HepG2 (cell line): ENCODE data around the gene FOXN3. TPM values are rescaled to one million over a fixed set of nuclear protein-coding genes. Genes with fewer than 3 reads are reported as not detected.

ENCODE experiments used
- AKAP8 ChIP-seq: sonication (generic); formaldehyde crosslinking; IDR thresholded peaks from 2 replicates; pipeline ENCODE4 v1.5.1; 2020; ENCODE audit warnings: mild to moderate bottlenecking, missing genetic modification reagents
- ASH2L ChIP-seq: fragments of 300-600, 200-600 bp; sonication (generic); IDR thresholded peaks from 2 replicates; pipeline ENCODE4 v1.7.0; 2017; ENCODE audit warnings: low read depth, mild to moderate bottlenecking, moderate library complexity, mixed read lengths, low read length; ENCODE audit not compliant: insufficient read length
- BATF2 ChIP-seq: sonication (generic); formaldehyde crosslinking; IDR thresholded peaks from 2 replicates; pipeline ENCODE4 v1.8.0; 2022; ENCODE audit warnings: mild to moderate bottlenecking, missing genetic modification reagents, moderate library complexity
- BCL6 ChIP-seq: IDR thresholded peaks from 2 replicates; pipeline ENCODE4 v1.6.1; 2016; ENCODE audit warnings: missing genetic modification reagents, missing compliant biosample characterization
- CCDC6 ChIP-seq: sonication (generic); formaldehyde crosslinking; IDR thresholded peaks from 2 replicates; pipeline ENCODE4 v1.8.1; 2022; ENCODE audit warnings: mild to moderate bottlenecking, missing genetic modification reagents, moderate library complexity
- FOXP1 ChIP-seq, 2 experiments: fragments of 450-650 bp in 1 of 2; IDR thresholded peaks; 2 replicates each; pipeline ENCODE4 v1.6.1; 2017 to 2018; ENCODE audit warnings: antibody characterized with exemption in 1 of 2
- GTF3A ChIP-seq: sonication (generic); formaldehyde crosslinking; conservative IDR thresholded peaks from 2 replicates; pipeline ENCODE4 v1.4.0; 2020; ENCODE audit warnings: mild to moderate bottlenecking, missing genetic modification reagents
- IRF1 ChIP-seq: sonication (generic); formaldehyde crosslinking; IDR thresholded peaks from 2 replicates; pipeline ENCODE4 v1.4.0; 2020; ENCODE audit warnings: low read depth, mild to moderate bottlenecking, missing genetic modification reagents
- MTA1 ChIP-seq: sonication (generic); formaldehyde crosslinking; IDR thresholded peaks from 2 replicates; pipeline ENCODE4 v1.4.0; 2020; ENCODE audit warnings: missing genetic modification reagents, mild to moderate bottlenecking, borderline replicate concordance
- MTA3 ChIP-seq: sonication (generic); formaldehyde crosslinking; IDR thresholded peaks from 2 replicates; pipeline ENCODE4 v1.4.0; 2020; ENCODE audit warnings: missing genetic modification reagents
- STAG1 ChIP-seq: sonication (generic); formaldehyde crosslinking; IDR thresholded peaks from 2 replicates; pipeline ENCODE4 v1.4.0; 2020; ENCODE audit warnings: missing genetic modification reagents
- TFE3 ChIP-seq: IDR thresholded peaks from 2 replicates; pipeline ENCODE4 v1.6.1; 2016
- THYN1 ChIP-seq: sonication (generic); formaldehyde crosslinking; IDR thresholded peaks from 2 replicates; pipeline ENCODE4 v1.8.1; 2023; ENCODE audit warnings: low read depth, mild to moderate bottlenecking, moderate library complexity, missing genetic modification reagents, borderline replicate concordance
- TP53 ChIP-seq: sonication (generic); formaldehyde crosslinking; conservative IDR thresholded peaks from 2 replicates; pipeline ENCODE4 v1.4.0; 2020; ENCODE audit warnings: missing genetic modification reagents
- U2AF2 ChIP-seq: fragments of 200-400 bp; formaldehyde crosslinking; IDR thresholded peaks from 2 replicates; pipeline ENCODE4 v1.6.1; 2017; ENCODE audit warnings: low read depth, mild to moderate bottlenecking, low read length
- ZBED4 ChIP-seq: sonication (generic); formaldehyde crosslinking; IDR thresholded peaks from 2 replicates; pipeline ENCODE4 v1.4.0; 2020; ENCODE audit warnings: missing genetic modification reagents, borderline replicate concordance
- ZBTB21 ChIP-seq: sonication (generic); formaldehyde crosslinking; IDR thresholded peaks from 2 replicates; pipeline ENCODE4 v1.4.0; 2020; ENCODE audit warnings: missing genetic modification reagents
- ZFP36L2 ChIP-seq: sonication (generic); formaldehyde crosslinking; IDR thresholded peaks from 2 replicates; pipeline ENCODE4 v1.4.0; 2020; ENCODE audit warnings: missing genetic modification reagents
- ZFP90 ChIP-seq: sonication (generic); formaldehyde crosslinking; IDR thresholded peaks from 2 replicates; pipeline ENCODE4 v1.8.0; 2022; ENCODE audit warnings: missing genetic modification reagents, mild to moderate bottlenecking, inconsistent platforms, borderline replicate concordance
- ZNF329 ChIP-seq: sonication (generic); formaldehyde crosslinking; IDR thresholded peaks from 2 replicates; pipeline ENCODE4 v1.9.0; 2021; ENCODE audit warnings: low read depth, mild to moderate bottlenecking, missing genetic modification reagents
- ZNF382 ChIP-seq: sonication (generic); formaldehyde crosslinking; IDR thresholded peaks from 2 replicates; pipeline ENCODE4 v1.5.0; 2020; ENCODE audit warnings: missing genetic modification reagents, mild to moderate bottlenecking, borderline replicate concordance
- ZNF510 ChIP-seq: sonication (generic); formaldehyde crosslinking; IDR thresholded peaks from 2 replicates; pipeline ENCODE4 v1.4.0; 2020; ENCODE audit warnings: low read depth, mild to moderate bottlenecking, missing genetic modification reagents
- ZNF546 ChIP-seq: sonication (generic); formaldehyde crosslinking; conservative IDR thresholded peaks from 2 replicates; pipeline ENCODE4 v1.8.1; 2023; ENCODE audit warnings: mild to moderate bottlenecking, missing genetic modification reagents
- polyA plus RNA-seq, 8 experiments: library from polyadenylated mRNA; depleted of rRNA in 3 of 8; stranded (reverse) in 7 of 8; unstranded in 1 of 8; fragments of >200 nt; fragmentation: Illumina TruSeq in 4 of 8; extraction: Trizol in 4 of 8; gene quantifications; 2 replicates each; pipeline versions ENCODE4 v1.2.1 to v1.2.3, GENCODE V29; 2011 to 2016; ENCODE audit warnings: low read depth in 4 of 8, missing spikeins in 1 of 8, mixed read lengths in 1 of 8; ENCODE audit not compliant: insufficient read depth in 1 of 8
- total RNA-seq, 5 experiments: library from RNA; depleted of rRNA; stranded (reverse); fragments of >200 nt; fragmentation: Illumina TruSeq; extraction: Trizol; gene quantifications; 2 replicates each; pipeline ENCODE4 v1.2.3, GENCODE V29; 2016; ENCODE audit warnings: low read depth in 1 of 5

FOXN3 gene
- total and polyA plus RNA-seq, 2 of the 13 experiments (the other 11 are each of a cell fraction or from before 2014, with no cell fraction given), result 32.4 to 70.2 TPM

GRCh38 chr14:89340200-89341181, 76.5 kb downstream of the FOXN3 start (continued):
- TF ChIP-seq BCL6 (CRISPR knock-in tag) (0 out of 2 replicates have a peak, but pooled peaks have one; percentile 25), BATF2 (CRISPR knock-in tag) (no peak), ZBED4 (CRISPR knock-in tag) (no peak), ZNF510 (CRISPR knock-in tag) (no peak), ZNF546 (CRISPR knock-in tag) (no peak), ZFP90 (CRISPR knock-in tag) (no peak), FOXP1 (IDR thresholded peaks at IDR 0.05) (no peak), FOXP1 (CRISPR knock-in tag; IDR thresholded peaks at IDR 0.05) (peak; percentile 49), STAG1 (CRISPR knock-in tag) (no peak), MTA3 (CRISPR knock-in tag) (no peak), AKAP8 (no peak), U2AF2 (no peak), TFE3 (no peak), IRF1 (CRISPR knock-in tag) (no peak), MTA1 (CRISPR knock-in tag) (no peak), ASH2L (peak; percentile 48), ZBTB21 (CRISPR knock-in tag) (no peak), GTF3A (CRISPR knock-in tag) (no peak), TP53 (CRISPR knock-in tag) (peak; percentile 67; the same call in 1 of the 2 replicates), ZNF382 (CRISPR knock-in tag) (no peak), ZFP36L2 (CRISPR knock-in tag) (no peak), THYN1 (CRISPR knock-in tag) (no peak), ZNF329 (CRISPR knock-in tag) (no peak), CCDC6 (CRISPR knock-in tag) (no peak)
